H1 (cell line): ENCODE results near the gene CST2. TPM values are rescaled to one million over a fixed set of nuclear protein-coding genes. Genes with fewer than 3 reads are reported as not detected.
A peak's percentile ranks its signal among the peaks of the same experiment; 100 is the strongest.

Experiments
- CTCF ChIA-PET: fragments of 300-600 bp; sonication (Branson Sonifier 250); formaldehyde crosslinking; loops from one replicate; lab custom pipeline; 2021; ENCODE audit not compliant: partially characterized antibody; lab: Charles Lee
- POLR2A ChIA-PET: fragments of 300-600 bp; sonication (Branson Sonifier 250); formaldehyde crosslinking; loops from one replicate; lab custom pipeline; 2021; ENCODE audit warnings: inconsistent platforms; ENCODE audit not compliant: partially characterized antibody; lab: Charles Lee
- DNase-seq, 2 experiments: peaks; one replicate each; pipeline versions ENCODE4 v3.0.0 to v3.0.0-alpha.2; 2010 to 2022; ENCODE audit warnings: low spot score in 2 of 2, low read depth in 1 of 2, mixed read lengths in 1 of 2
- FAIRE-seq: peaks from 2 replicates; lab custom pipeline; 2011; peaks lifted over from hg19 to GRCh38; lab: Jason Lieb, UNC
- H2AFZ ChIP-seq: 2 replicates; pipeline ENCODE4 v1.8.1; 2012; ENCODE audit warnings: low read length, inconsistent platforms
- H2AK5ac ChIP-seq: 2 replicates; pipeline ENCODE4 v1.6.1; 2013; ENCODE audit warnings: low read depth, low read length
- H2BK120ac ChIP-seq: replicated peaks from 2 replicates; pipeline ENCODE3; 2013; ENCODE audit warnings: low read depth, low read length, inconsistent platforms
- H2BK12ac ChIP-seq: 2 replicates; pipeline ENCODE4 v1.6.1; 2013; ENCODE audit warnings: low read depth, low read length
- H2BK15ac ChIP-seq: 2 replicates; pipeline ENCODE4 v1.6.1; 2013; ENCODE audit warnings: low read length
- H2BK20ac ChIP-seq: 2 replicates; pipeline ENCODE4 v1.6.1; 2013; ENCODE audit warnings: low read length
- H2BK5ac ChIP-seq: 2 replicates; pipeline ENCODE4 v1.6.1; 2013; ENCODE audit warnings: low read depth, low read length
- H3K14ac ChIP-seq: 2 replicates; pipeline ENCODE4 v1.6.1; 2013; ENCODE audit warnings: inconsistent platforms; ENCODE audit not compliant: insufficient read length
- H3K18ac ChIP-seq: 2 replicates; pipeline ENCODE4 v1.6.1; 2013; ENCODE audit warnings: low read length; ENCODE audit errors: extremely low read depth
- H3K23ac ChIP-seq: 2 replicates; pipeline ENCODE4 v1.6.1; 2013; ENCODE audit warnings: inconsistent platforms; ENCODE audit not compliant: insufficient read length
- H3K23me2 ChIP-seq: 2 replicates; pipeline ENCODE4 v1.6.1; 2013; ENCODE audit warnings: low read depth, low read length
- H3K27ac ChIP-seq: 2 replicates; pipeline ENCODE4 v1.6.1; 2011; ENCODE audit warnings: low read depth, low read length, inconsistent platforms
- H3K27me3 ChIP-seq, 4 experiments: replicated peaks in 1 of 4; 1 replicate in 1 of 4; 2 replicates in 3 of 4; pipeline versions ENCODE4 v1.6.1 to v1.8.1; 2011 to 2013; ENCODE audit warnings: low read length in 3 of 4, mild to moderate bottlenecking in 3 of 4, inconsistent platforms in 2 of 4, mixed read lengths in 2 of 4, moderate library complexity in 1 of 4; ENCODE audit not compliant: control insufficient read depth in 3 of 4, insufficient read depth in 3 of 4; ENCODE audit errors: extremely low read depth in 1 of 4
- H3K36me3 ChIP-seq, 4 experiments: 2 replicates each; pipeline versions ENCODE4 v1.6.1 to v1.8.1; 2011 to 2013; ENCODE audit warnings: mild to moderate bottlenecking in 4 of 4, low read length in 3 of 4, moderate library complexity in 2 of 4, control low read depth in 1 of 4, inconsistent platforms in 1 of 4; ENCODE audit not compliant: insufficient read depth in 4 of 4, control insufficient read depth in 2 of 4
- H3K4ac ChIP-seq: replicated peaks from 2 replicates; pipeline ENCODE3; 2013; ENCODE audit warnings: low read length, low read depth, mixed read lengths, inconsistent platforms; ENCODE audit not compliant: insufficient read length
- H3K4me1 ChIP-seq, 4 experiments: replicated peaks in 1 of 4; 1 replicate in 1 of 4; 2 replicates in 3 of 4; pipeline versions ENCODE4 v1.6.1 to v1.8.1; 2011 to 2013; ENCODE audit warnings: low read length in 3 of 4, inconsistent platforms in 2 of 4, mixed read lengths in 1 of 4; ENCODE audit not compliant: insufficient read depth in 4 of 4, control insufficient read depth in 3 of 4
- H3K4me2 ChIP-seq, 2 experiments: 2 replicates each; pipeline versions ENCODE4 v1.6.1 to v1.8.1; 2011 to 2013; ENCODE audit warnings: low read depth in 2 of 2, low read length in 2 of 2, control low read depth in 1 of 2, inconsistent platforms in 1 of 2, mild to moderate bottlenecking in 1 of 2; ENCODE audit not compliant: insufficient read depth in 1 of 2
- H3K4me3 ChIP-seq, 4 experiments: fragments of 200-600, 300-600 bp in 1 of 4; sonication (generic), shearing (Covaris generic), sonication (Bioruptor Twin) in 1 of 4; 2 replicates each; pipeline versions ENCODE4 v1.5.1 to v1.8.1; 2011 to 2016; ENCODE audit warnings: low read length in 4 of 4, low read depth in 3 of 4, control low read depth in 2 of 4, inconsistent platforms in 2 of 4, mild to moderate bottlenecking in 2 of 4, mixed read lengths in 1 of 4, moderate library complexity in 1 of 4; ENCODE audit not compliant: insufficient read depth in 2 of 4; ENCODE audit errors: extremely low read depth in 1 of 4
- H3K56ac ChIP-seq: replicated peaks from 2 replicates; pipeline ENCODE3; 2013; ENCODE audit warnings: low read depth, mild to moderate bottlenecking, mixed read lengths, low read length, inconsistent platforms; ENCODE audit not compliant: insufficient read length
- H3K79me1 ChIP-seq: 2 replicates; pipeline ENCODE4 v1.6.1; 2013; ENCODE audit warnings: low read depth, low read length, control low read depth
- H3K79me2 ChIP-seq, 2 experiments: 2 replicates each; pipeline versions ENCODE4 v1.6.1 to v1.8.1; 2012 to 2013; ENCODE audit warnings: low read length in 2 of 2, mild to moderate bottlenecking in 2 of 2, inconsistent platforms in 1 of 2; ENCODE audit not compliant: insufficient read depth in 2 of 2, control insufficient read depth in 1 of 2
- H3K9ac ChIP-seq, 4 experiments: replicated peaks in 1 of 4; 1 replicate in 1 of 4; 2 replicates in 3 of 4; pipeline versions ENCODE4 v1.6.1 to v1.8.1; 2011 to 2013; ENCODE audit warnings: low read depth in 3 of 4, low read length in 3 of 4, control low read depth in 2 of 4, mild to moderate bottlenecking in 2 of 4, moderate library complexity in 2 of 4, inconsistent platforms in 1 of 4; ENCODE audit errors: extremely low read depth in 1 of 4
- H3K9me3 ChIP-seq, 2 experiments: 2 replicates each; pipeline versions ENCODE4 v1.6.1 to v1.8.1; 2012 to 2013; ENCODE audit warnings: mild to moderate bottlenecking in 2 of 2, moderate library complexity in 2 of 2, control low read depth in 1 of 2, inconsistent platforms in 1 of 2, low read depth in 1 of 2, low read length in 1 of 2, mixed read lengths in 1 of 2; ENCODE audit not compliant: insufficient read depth in 2 of 2
- H4K20me1 ChIP-seq, 2 experiments: replicated peaks in 1 of 2; 2 replicates each; pipeline versions ENCODE3 to v1.8.1; 2011 to 2013; ENCODE audit warnings: inconsistent platforms in 2 of 2, low read length in 2 of 2, mild to moderate bottlenecking in 1 of 2; ENCODE audit not compliant: insufficient read depth in 2 of 2, control insufficient read depth in 1 of 2
- H4K5ac ChIP-seq: 2 replicates; pipeline ENCODE4 v1.6.1; 2013; ENCODE audit warnings: low read length, low read depth, mixed read lengths, inconsistent platforms; ENCODE audit not compliant: insufficient read length
- H4K8ac ChIP-seq: 2 replicates; pipeline ENCODE4 v1.8.0; 2013; ENCODE audit warnings: mild to moderate bottlenecking, moderate library complexity, low read length, inconsistent platforms; ENCODE audit not compliant: insufficient read depth; ENCODE audit errors: extremely low read depth
- H4K91ac ChIP-seq: replicated peaks from 2 replicates; pipeline ENCODE3; 2013; ENCODE audit warnings: low read length, mixed read lengths, inconsistent platforms; ENCODE audit not compliant: insufficient read length
- CTCF ChIP-seq, 3 experiments: IDR thresholded peaks; 1 replicate in 2 of 3; 2 replicates in 1 of 3; pipeline versions ENCODE4 v1.5.1 to v1.6.1; 2011; ENCODE audit warnings: low read length in 3 of 3, mild to moderate bottlenecking in 3 of 3, inconsistent platforms in 2 of 3, low read depth in 1 of 3, moderate library complexity in 1 of 3; ENCODE audit not compliant: insufficient read depth in 1 of 3; ENCODE audit errors: control extremely low read depth in 1 of 3
- JUN ChIP-seq: IDR thresholded peaks from 2 replicates; pipeline ENCODE4 v1.6.1; 2011; ENCODE audit warnings: low read depth, mild to moderate bottlenecking, improper control_type of control experiment, low read length
- SIX5 ChIP-seq: IDR thresholded peaks from 2 replicates; pipeline ENCODE4 v1.6.1; 2011; ENCODE audit warnings: mild to moderate bottlenecking, low read depth, low read length
- TAF7 ChIP-seq: optimal IDR thresholded peaks from 2 replicates; pipeline ENCODE3; 2011; ENCODE audit warnings: low read depth, mild to moderate bottlenecking, inconsistent platforms, low read length, moderate library complexity, borderline replicate concordance
- WGBS, 2 experiments: shearing (Covaris generic) in 1 of 2; methylation state at CpG; one replicate each; pipeline versions ENCODE4 v1.1.6 to v1.1.7; 2013 to 2015; ENCODE audit warnings: low lambda C conversion rate in 2 of 2, mixed read lengths in 2 of 2, inconsistent platforms in 1 of 2, low coverage in 1 of 2, missing lambda C conversion rate in 1 of 2; ENCODE audit not compliant: insufficient replicate concordance in 2 of 2, insufficient coverage in 1 of 2, insufficient read length in 1 of 2; ENCODE audit errors: extremely low coverage in 1 of 2, missing lambda C conversion rate in 1 of 2; 5-methylcytosine and 5-hydroxymethylcytosine counted together
- polyA plus RNA-seq, 7 experiments: library from polyadenylated mRNA; depleted of rRNA in 3 of 7; stranded (reverse) in 5 of 7; unstranded in 2 of 7; fragments of >200 nt in 5 of 7; fragments of 200-250 nt in 2 of 7; gene quantifications; 1 replicate in 5 of 7; 2 replicates in 1 of 7; 4 replicates in 1 of 7; pipeline versions ENCODE4 v1.2.1 to v1.2.3, GENCODE V29; 2011 to 2013; ENCODE audit warnings: missing spikeins in 2 of 7, mixed read lengths in 2 of 7
- total RNA-seq: library from RNA; stranded (reverse); fragmentation: NEBNext Ultra II Directional; extraction: Animal tissue kit (Norgen Biotek cat#: 25700); gene quantifications from 2 replicates; pipeline ENCODE4 v1.2.1, GENCODE V29; 2021

Gene CST2
- total and polyA plus RNA-seq, 2 of the 8 experiments (the other 6 are each of a cell fraction or from before 2014, with no cell fraction given): not detected

- Histone ChIP-seq H3K9me3 (no peaks in the 10 kb centered on the region), H3K27ac (no peak overlapping the region), H3K4me3 (no peak overlapping the region), H3K9ac (no peak overlapping the region), H3K23me2 (no peaks in the 10 kb centered on the region), H2BK15ac (no peak overlapping the region), H3K14ac (no peak overlapping the region), H2BK120ac (peak overlapping the region; percentile 96), H4K5ac (no peak overlapping the region), H4K91ac (peak overlapping the region; percentile 88), H3K79me2 (no peaks in the 10 kb centered on the region), H3K4ac (no peak overlapping the region), H2BK5ac (peak overlapping the region; percentile 77; the same call in 1 of the 2 replicates), H2AFZ (no peak overlapping the region), H2BK12ac (peak overlapping the region; percentile 29; the same call in 1 of the 2 replicates), H3K4me1 (peaks cover 9 to 31% (median 17%) of the 10 kb centered on the region in 4 experiments; a peak in 6 of 7 replicates), H3K23ac (no peak overlapping the region), H4K8ac (no peak overlapping the region), H3K36me3 (no peaks in the 10 kb centered on the region), H3K56ac (no peak overlapping the region), H3K79me1 (no peaks in the 10 kb centered on the region), H3K27me3 (no peaks in the 10 kb centered on the region), H3K18ac (peak overlapping the region; percentile 42; the same call in 1 of the 2 replicates), H2BK20ac (peak overlapping the region; percentile 87; the same call in 1 of the 2 replicates), H4K20me1 (no peaks in the 10 kb centered on the region), H3K4me2 (peak overlapping the region in 1 of 2 experiments; percentile 73; a peak in 1 of 4 replicates), H2AK5ac (no peak overlapping the region)
- POLR2A ChIA-PET: no interaction called here
- no peak for TF ChIP-seq CTCF (IDR thresholded peaks at IDR 0.05; ENCODE audit: control extremely low read depth in 1 of 3, insufficient read depth in 1 of 3, low read depth in 1 of 3, low read length in 3 of 3)
- no peak for TF ChIP-seq TAF7
- TF ChIP-seq JUN: no peak
- TF ChIP-seq SIX5: no peak
- WGBS, 2 experiments: 83% methylated on average over 2 of the region's 2 CpGs; no CpG with 5 or more reads in 1 of the 2 experiments
- DNase-seq (no peak), FAIRE-seq (no peak)
- CTCF ChIA-PET: interaction anchor here (0.9 kb wide), 1 partner anchor 42 kb away, joined by 5 read pairs; no protein-coding TSS in a partner anchor
These were observed 43.0 kb upstream of the CST2 start for GRCh38 chr20:23869520-23869919.
